ENCODE data around the gene MRPL40.

DNA sequence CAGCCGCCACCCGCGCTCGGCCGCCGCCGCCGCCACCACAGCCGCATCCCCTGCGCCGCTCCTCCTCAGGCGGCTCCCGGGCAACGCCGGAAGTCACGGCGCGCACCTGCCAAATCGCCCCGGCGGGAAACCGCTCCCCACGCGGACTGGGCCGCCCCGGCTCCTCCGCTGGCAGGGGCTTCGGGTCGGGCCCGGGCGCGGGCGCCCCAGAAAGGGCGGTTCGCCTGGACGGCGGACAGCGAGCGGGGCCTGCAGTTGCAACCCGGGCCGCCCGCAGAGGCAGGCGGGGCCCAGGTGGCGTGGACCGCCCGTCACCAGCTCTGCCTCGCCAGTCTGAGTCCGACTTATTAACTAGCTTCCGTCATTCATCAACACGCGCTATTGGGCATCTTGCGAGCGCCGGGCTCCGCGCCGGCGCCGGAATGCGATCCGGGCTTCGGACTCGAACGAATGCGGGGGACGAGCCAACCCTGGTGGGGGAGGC is 654 bp upstream of the MRPL40 start, which contains the start of gene HIRA:
- TF ChIP-seq, protein P1, sequence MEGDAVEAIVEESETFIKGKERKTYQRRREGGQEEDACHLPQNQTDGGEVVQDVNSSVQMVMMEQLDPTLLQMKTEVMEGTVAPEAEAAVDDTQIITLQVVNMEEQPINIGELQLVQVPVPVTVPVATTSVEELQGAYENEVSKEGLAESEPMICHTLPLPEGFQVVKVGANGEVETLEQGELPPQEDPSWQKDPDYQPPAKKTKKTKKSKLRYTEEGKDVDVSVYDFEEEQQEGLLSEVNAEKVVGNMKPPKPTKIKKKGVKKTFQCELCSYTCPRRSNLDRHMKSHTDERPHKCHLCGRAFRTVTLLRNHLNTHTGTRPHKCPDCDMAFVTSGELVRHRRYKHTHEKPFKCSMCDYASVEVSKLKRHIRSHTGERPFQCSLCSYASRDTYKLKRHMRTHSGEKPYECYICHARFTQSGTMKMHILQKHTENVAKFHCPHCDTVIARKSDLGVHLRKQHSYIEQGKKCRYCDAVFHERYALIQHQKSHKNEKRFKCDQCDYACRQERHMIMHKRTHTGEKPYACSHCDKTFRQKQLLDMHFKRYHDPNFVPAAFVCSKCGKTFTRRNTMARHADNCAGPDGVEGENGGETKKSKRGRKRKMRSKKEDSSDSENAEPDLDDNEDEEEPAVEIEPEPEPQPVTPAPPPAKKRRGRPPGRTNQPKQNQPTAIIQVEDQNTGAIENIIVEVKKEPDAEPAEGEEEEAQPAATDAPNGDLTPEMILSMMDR (conservative IDR thresholded peaks at IDR 0.05; ENCODE audit: low read length): no peak
- TF ChIP-seq EZH2phosphoT487 (IDR thresholded peaks at IDR 0.05; ENCODE audit: borderline replicate concordance): no peak

Measured in Loucy (cell line).